ENCODE data around the gene KRTAP5-9.

The KRTAP5-9 gene

DNA sequence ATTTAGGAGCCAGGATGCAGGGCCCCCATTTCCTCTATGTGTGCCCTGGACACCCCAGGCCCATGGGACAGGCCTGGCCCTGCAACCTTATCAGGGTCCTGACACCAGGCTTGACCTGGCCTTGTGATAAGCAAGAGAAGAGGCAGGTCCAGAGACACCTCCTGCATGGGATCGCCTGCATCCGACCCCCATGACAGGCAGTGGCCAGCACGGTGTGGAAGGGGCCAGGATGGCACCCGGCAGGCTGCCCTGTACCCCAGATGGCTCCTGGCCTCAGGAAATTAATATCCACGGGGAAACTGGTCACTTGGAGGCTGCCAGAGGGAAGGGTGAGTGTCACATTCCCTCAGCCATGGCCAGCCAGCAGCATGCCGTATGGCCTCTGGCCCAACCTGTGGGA lies 6.8 kb downstream of the KRTAP5-9 start:
- no peak overlapping the region for H3K4me3 ChIP-seq (ENCODE audit: low read depth, low read length)
- no peak for TF ChIP-seq CTCF (IDR thresholded peaks at IDR 0.05; ENCODE audit: borderline replicate concordance, insufficient read depth, low read depth, low read length)

GRCh38 chr11:71555508-71555907 lies 7.3 kb downstream of the KRTAP5-9 start:
- no peak overlapping the region for H3K4me3 ChIP-seq (ENCODE audit: low read depth, low read length)
- no peak for TF ChIP-seq CTCF (IDR thresholded peaks at IDR 0.05; ENCODE audit: borderline replicate concordance, insufficient read depth, low read depth, low read length)

- no peak for TF ChIP-seq CTCF (IDR thresholded peaks at IDR 0.05; ENCODE audit: borderline replicate concordance, insufficient read depth, low read depth, low read length)
- no peak overlapping the region for H3K4me3 ChIP-seq (ENCODE audit: low read depth, low read length)
Measured at GRCh38 chr11:71556018-71556417, 7.8 kb downstream of the KRTAP5-9 start.

DNA sequence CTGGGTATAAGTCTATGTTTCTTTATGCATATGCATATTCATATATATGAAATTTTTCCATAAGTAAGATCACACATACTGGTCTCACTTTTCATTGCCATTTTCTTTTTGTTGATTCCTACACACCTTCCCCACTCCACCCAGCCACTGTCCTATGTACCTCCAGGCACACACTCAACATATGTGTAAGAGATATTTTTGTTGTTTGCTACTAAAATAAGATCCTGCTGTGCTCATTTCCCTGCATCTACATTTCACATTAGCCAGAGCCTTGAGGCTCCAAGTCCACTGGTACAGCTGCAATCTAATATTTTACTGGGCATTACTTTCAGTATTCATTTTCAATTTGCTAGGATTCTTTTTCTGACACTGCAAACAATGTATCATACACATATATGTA lies 9.0 kb downstream of the KRTAP5-9 start:
- no peak for TF ChIP-seq CTCF (IDR thresholded peaks at IDR 0.05; ENCODE audit: borderline replicate concordance, insufficient read depth, low read depth, low read length)
- H3K4me3 ChIP-seq (ENCODE audit: low read depth, low read length): no peak overlapping the region

DNA sequence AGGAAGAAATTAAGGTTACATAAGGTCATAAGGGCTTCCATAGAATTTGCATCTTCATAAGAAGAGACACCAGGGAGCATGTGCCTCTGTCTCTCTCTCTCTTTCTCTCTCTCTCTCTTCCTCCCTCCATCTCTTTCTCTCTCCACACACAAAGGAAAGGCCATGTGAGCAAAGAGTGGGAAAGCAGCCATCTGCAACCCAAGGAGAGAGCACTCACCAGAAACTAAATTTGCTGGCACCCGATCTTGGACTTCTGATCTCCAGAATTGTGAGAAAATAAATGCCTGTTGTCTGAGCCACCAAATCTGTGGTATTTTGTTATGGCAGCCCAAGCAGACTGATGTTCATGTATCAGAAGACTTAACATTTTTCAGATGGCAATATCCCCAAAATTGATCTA lies 10.8 kb downstream of the KRTAP5-9 start:
- H3K4me3 ChIP-seq (ENCODE audit: low read depth, low read length): no peak overlapping the region
- no peak for TF ChIP-seq CTCF (IDR thresholded peaks at IDR 0.05; ENCODE audit: borderline replicate concordance, insufficient read depth, low read depth, low read length)

- no peak for TF ChIP-seq CTCF (IDR thresholded peaks at IDR 0.05; ENCODE audit: borderline replicate concordance, insufficient read depth, low read depth, low read length)
- H3K4me3 ChIP-seq (ENCODE audit: low read depth, low read length): no peak overlapping the region
Measured at GRCh38 chr11:71562120-71562519, 13.9 kb downstream of the KRTAP5-9 start.

DNA sequence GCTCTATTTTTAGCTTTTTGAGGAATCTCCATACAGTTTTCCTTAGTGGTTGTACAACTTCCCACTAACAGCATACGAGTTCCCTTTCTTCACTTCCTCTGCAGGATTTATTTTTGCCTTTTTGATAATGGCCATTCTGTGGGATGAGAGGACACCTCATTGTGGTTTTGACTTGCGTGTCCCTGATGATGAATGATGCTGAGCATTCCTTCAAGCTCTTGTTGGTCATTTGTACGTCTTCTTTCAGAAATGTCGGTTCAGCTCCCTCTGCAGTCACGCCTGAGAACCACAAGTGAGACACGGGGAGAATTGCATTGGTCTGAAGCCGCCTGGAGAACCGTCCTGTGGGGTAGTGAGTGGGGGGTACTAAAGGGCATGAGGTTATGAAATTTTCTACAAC lies 15.2 kb downstream of the KRTAP5-9 start:
- TF ChIP-seq CTCF (IDR thresholded peaks at IDR 0.05; ENCODE audit: borderline replicate concordance, insufficient read depth, low read depth, low read length): peak; percentile 67

More for the DNA sequence above, 15.2 kb downstream of the KRTAP5-9 start:
- no peak overlapping the region for H3K4me3 ChIP-seq (ENCODE audit: low read depth, low read length)
